Stimulated activated effector memory CD8-positive, alpha-beta T cell treated with anti-CD3 and anti-CD28 coated beads, Interleukin-12 subunit alpha, Interleukin-12 subunit beta, amount 100 ng/mL, for 72 hours (primary cell): Measurements from ENCODE around the gene SPPL2C.
"Not testable (repeated sequence)": the region's sequence is repeated elsewhere in the genome, so short reads cannot be mapped to it uniquely, and the experiment has no call there.

Source experiments
- ATAC-seq: fragments of 150-1000 bp; cut with Tn5 transposase; 2 replicates; pipeline ENCODE4 v1.10.0; 2021
- DNase-seq, 2 donors: peaks; one replicate each; pipeline ENCODE4 v3.0.0; 2021 to 2022; ENCODE audit warnings: low spot score in 2 of 2
- H3K27ac Mint-ChIP-seq: one replicate; pipeline ENCODE4 v1.8.0; 2022; ENCODE audit warnings: mild to moderate bottlenecking, mixed read lengths
- H3K36me3 Mint-ChIP-seq: one replicate; pipeline ENCODE4 v1.8.0; 2022; ENCODE audit warnings: mild to moderate bottlenecking, mixed read lengths
- H3K4me1 Mint-ChIP-seq: one replicate; pipeline ENCODE4 v1.8.0; 2022; ENCODE audit warnings: mixed read lengths
- H3K4me3 Mint-ChIP-seq: one replicate; pipeline ENCODE4 v1.8.0; 2022; ENCODE audit warnings: mild to moderate bottlenecking, mixed read lengths
- H3K9me3 Mint-ChIP-seq: one replicate; pipeline ENCODE4 v1.8.0; 2022; ENCODE audit warnings: mixed read lengths

The SPPL2C gene

DNA sequence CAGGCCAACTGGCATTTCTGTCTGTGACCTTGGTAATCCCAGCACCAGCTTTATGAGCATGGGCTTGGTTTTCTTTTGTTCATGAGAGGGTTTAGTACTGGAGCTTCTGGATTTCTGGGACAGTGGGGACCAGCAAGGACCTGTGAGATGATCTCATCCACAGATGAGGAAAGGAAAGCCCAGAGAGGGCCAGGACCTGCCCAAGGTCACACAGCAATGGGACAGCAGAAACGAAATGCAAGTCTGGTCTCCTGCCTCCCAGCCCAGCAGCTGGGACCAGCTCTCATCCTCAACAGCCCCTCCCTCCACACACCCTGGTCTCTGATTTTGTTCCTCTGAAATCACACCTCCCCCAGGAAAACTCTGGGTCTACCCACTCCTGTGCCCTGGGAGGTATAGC, 7.2 kb downstream of the SPPL2C start:
- ATAC-seq = no peak
- Mint-ChIP-seq H3K27ac (no peak overlapping the region), H3K4me1 (peaks cover 4% of the 10 kb centered on the region)

DNA sequence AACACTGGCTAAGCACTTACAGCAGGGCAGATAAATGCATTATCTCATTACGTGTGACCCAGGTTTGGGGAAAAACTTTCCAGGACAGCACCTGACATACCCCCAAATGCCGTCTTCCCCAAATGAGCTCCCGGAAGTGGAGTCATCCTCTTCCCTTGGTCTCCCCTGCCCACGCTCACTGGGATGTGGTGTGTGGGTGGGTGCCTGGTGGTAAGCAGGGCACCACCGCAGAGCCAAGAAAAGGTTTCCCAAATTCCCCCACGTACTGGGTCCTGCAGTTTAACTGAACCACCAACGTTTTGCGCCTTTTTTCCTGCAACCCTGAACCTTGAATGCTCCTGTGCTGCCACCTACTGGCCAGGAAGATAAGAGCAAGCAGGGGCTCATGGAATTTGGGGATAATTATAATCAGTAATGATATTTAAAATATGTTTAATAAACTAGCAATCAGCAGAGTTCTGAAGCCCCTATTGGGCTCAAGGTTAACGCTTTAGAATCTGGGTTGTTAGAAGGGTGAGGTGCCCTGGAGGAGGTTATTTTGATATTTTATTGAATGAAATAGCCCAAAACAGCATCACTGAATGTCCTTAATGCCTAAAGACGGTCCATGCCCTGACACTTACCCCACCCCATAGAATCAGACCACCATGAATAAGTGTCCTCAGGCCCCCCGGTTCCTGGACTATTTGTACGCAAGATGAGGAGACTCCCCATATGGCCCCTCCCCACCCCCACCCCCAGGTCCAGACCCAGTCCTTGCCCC, 8.0 kb downstream of the SPPL2C start:
- DNase-seq = peak; percentile 36 to 77
- H3K4me3 Mint-ChIP-seq = no peak overlapping the region
- no peaks in the 10 kb centered on the region for H3K9me3 Mint-ChIP-seq
- peaks cover 4% of the 10 kb centered on the region for H3K4me1 Mint-ChIP-seq
- H3K27ac Mint-ChIP-seq = no peak overlapping the region
- no peaks in the 10 kb centered on the region for H3K36me3 Mint-ChIP-seq
- peak; percentile 40 for ATAC-seq

More for the DNA sequence above, 7.2 kb downstream of the SPPL2C start:
- Mint-ChIP-seq H3K4me3 (no peak overlapping the region), H3K9me3 (no peaks in the 10 kb centered on the region), H3K36me3 (no peaks in the 10 kb centered on the region)
- DNase-seq = no peak

DNA sequence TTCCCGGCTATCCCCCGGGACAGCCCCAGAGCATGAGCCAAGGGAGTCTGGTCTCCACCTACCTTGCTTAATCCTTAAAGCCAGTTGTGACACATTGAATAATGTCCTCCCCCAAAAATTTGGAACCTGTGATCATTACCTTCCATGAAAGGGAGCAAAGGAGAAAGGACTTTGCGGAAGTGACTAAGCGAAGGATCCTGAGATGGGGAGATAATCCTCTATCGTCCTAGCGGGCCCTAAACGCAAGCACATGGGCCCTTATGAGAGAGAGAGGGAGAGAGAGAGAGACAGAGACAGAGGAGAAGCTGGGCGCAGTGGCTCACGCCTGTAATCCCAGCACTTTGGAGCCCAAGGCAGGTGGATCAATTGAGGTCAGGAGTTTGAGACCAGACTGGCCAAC, 9.5 kb downstream of the SPPL2C start:
- Mint-ChIP-seq H3K9me3 (no peaks in the 10 kb centered on the region), H3K36me3 (no peaks in the 10 kb centered on the region), H3K4me3 (no peak overlapping the region)

DNA sequence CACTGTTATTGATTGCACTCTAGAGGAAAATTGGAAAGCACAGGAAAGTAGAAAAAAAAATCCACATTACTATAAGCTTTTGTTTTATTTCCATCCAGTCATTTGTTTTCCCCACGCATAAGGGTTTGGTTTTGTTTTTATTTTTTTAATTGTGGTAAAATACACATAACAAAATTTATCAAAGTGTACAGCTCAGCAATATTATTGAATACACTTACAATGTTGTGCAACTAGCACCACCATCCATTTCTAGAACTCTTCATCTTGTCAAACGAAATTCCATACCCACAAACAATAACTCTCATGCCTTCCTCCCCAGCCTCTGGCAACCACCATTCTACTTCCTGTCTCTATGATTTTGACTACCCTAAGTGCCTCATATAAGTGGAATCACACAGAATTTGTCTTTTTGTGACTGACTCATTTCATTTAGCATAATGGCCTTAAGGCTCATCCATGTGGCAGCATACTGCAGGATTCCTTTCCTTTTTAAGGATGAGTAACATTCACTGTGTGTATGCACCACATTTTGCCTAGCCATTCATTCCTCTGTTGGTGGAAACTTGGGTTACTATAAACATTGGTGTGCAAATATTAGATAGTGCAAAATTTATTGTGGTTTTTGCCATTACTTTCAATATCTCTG, 11.1 kb downstream of the SPPL2C start:
- Mint-ChIP-seq H3K27ac (no peak overlapping the region), H3K4me1 (peaks cover 4% of the 10 kb centered on the region), H3K36me3 (no peaks in the 10 kb centered on the region), H3K4me3 (no peak overlapping the region), H3K9me3 (no peaks in the 10 kb centered on the region)
- ATAC-seq = no peak
- no peak for DNase-seq

More for the DNA sequence above, 9.5 kb downstream of the SPPL2C start:
- ATAC-seq (no peak), DNase-seq (no peak)
- peaks cover 4% of the 10 kb centered on the region for H3K4me1 Mint-ChIP-seq
- no peak overlapping the region for H3K27ac Mint-ChIP-seq

DNA sequence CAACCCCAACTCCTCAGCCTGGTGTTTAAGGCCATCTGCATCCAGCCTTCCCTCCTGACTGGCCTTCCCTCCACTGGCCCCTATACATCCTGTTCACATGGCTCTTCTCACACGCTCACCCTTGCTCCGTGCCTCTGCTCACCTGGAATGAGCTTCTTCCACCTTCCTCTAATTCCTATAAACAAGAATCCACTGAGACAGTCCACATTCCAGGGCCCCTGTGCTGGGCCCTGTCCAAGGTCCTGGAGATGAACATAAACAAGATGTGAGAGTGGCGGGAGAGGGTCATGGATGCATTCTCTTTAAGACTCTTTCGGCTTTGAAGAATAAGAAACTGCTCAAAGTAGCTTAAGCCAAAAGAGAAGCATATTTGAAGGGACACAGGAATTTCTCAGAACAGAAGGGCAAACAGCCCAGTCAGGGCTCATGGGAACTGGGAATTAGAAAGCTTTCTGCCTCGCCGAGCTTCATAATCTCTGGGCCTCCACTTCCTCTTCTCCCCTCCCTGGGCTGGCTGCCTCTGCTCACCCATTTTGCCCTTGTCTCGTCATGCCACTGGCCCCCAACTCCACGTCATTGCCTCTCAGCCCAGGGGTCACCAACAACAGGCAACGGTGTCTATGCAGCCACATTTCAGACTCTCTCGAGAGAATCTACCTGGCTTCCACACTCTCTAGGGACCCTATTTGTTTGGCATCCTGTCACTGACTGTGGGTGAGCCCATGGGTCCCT, 13.5 kb downstream of the SPPL2C start:
- DNase-seq = no peak
- no peak for ATAC-seq

DNA sequence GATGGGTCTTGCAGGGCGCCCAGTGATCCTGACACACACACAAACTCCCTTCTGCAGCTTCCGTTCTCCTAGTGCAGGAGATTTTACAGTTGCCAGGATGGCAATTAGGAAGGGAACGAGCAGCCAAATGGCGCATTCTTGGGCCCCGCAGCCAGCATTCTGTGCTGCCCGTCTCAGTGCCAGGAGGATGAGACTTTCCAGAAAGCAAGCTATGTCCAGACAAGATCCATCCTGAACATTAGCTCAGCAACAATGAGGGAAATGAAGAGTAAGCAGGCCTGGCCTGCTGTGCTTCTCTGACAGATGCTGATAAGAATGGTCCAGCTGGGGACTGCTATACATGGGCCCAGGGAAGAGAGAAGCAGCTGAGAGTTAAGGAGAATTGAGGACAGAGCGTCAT, 16.5 kb downstream of the SPPL2C start:
- DNase-seq (no peak), ATAC-seq (no peak)
- Mint-ChIP-seq H3K4me3 (no peak overlapping the region), H3K36me3 (no peaks in the 10 kb centered on the region), H3K4me1 (no peaks in the 10 kb centered on the region), H3K27ac (no peak overlapping the region), H3K9me3 (no peaks in the 10 kb centered on the region)

More for the DNA sequence above, 13.5 kb downstream of the SPPL2C start:
- H3K4me1 Mint-ChIP-seq = no peaks in the 10 kb centered on the region
- no peaks in the 10 kb centered on the region for H3K36me3 Mint-ChIP-seq
- H3K27ac Mint-ChIP-seq = no peak overlapping the region
- H3K4me3 Mint-ChIP-seq = no peak overlapping the region
- H3K9me3 Mint-ChIP-seq = no peaks in the 10 kb centered on the region

DNA sequence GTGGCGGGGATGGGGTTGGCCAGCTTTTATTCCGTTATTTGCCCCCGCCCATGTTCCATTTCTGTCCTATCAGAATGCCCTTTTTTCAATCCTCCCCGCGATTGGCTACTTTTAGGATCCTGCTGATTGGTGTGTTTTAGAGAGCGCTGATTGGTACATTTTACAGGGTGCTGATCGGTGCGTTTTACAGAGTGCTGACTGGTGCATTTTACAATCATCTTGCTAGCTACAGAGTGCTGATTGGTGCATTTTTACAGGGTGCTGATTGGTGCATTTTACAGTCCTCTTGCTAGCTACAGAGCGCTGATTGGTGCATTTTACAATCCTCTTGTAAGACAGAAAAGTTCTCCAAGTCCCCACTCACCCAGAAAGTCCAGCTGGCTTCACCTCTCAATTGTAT, 17.4 kb downstream of the SPPL2C start:
- not testable (repeated sequence) for H3K36me3 Mint-ChIP-seq, H3K4me1 Mint-ChIP-seq, H3K9me3 Mint-ChIP-seq, ATAC-seq, H3K27ac Mint-ChIP-seq, DNase-seq, H3K4me3 Mint-ChIP-seq

DNA sequence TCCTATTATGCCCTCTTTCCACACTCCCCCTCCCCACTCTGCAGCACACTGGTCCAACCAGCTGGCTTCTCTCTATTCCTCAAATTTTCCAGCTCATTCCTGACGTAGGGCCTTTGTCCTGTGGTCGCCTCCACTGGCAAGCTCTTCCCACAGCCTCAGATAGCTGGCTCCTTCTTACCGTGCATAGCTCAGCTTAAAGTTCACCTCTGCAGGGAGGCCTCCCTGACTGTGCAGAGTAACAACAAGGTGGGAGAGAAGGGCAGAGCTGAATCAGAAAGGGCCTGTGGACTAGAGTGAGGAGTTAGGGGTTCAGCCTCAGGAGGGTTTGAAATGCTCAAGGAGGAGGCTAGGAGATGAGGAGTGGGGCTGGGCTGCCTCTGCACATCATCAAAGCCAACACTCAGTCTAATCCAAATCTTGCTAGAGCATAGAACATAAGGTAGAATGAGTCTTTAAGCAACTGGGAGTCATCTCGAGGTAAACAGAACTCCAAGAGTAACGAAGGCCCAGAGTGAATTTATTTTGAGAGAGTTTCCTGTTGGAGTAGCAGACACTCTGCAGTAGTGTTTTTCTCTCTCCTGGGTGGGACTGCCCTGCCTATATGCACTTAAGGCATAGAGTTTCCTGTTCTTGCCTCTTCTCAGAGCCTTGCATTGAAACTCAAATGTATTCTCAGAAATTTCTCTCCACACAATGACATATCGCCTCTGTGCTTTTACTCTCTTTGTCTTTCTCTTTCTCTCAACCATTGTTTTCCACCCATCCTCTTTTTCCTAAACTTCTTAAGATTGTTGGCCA, 19.4 kb downstream of the SPPL2C start:
- no peak overlapping the region for H3K27ac Mint-ChIP-seq
- no peaks in the 10 kb centered on the region for H3K36me3 Mint-ChIP-seq
- DNase-seq (no peak), ATAC-seq (no peak)
- no peak overlapping the region for H3K4me3 Mint-ChIP-seq
- H3K4me1 Mint-ChIP-seq = peaks cover 6% of the 10 kb centered on the region
- no peaks in the 10 kb centered on the region for H3K9me3 Mint-ChIP-seq

DNA sequence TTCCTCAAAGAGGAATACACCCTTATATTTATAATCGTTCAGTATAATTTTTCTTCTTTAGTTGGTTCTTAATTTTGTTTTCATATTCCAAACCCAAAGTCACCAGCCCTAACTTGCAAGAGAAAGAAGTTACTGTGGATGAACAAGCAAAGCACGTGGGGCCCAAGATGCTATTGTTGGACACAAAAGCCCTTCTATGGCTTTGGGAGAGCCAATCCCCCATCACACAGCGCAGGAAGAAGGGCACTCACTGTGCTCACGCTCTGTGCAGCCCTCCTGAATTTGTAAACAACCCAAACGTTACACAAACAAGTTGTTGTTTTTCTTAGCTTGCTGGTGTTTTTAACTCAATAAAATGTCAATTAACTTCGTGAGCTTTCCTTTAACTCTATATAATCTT, 22.5 kb downstream of the SPPL2C start:
- no peak for DNase-seq
- H3K4me1 Mint-ChIP-seq = peaks cover 19% of the 10 kb centered on the region
- no peak overlapping the region for H3K27ac Mint-ChIP-seq
- ATAC-seq = no peak
- no peak overlapping the region for H3K4me3 Mint-ChIP-seq
- H3K9me3 Mint-ChIP-seq = no peaks in the 10 kb centered on the region
- no peaks in the 10 kb centered on the region for H3K36me3 Mint-ChIP-seq

DNA sequence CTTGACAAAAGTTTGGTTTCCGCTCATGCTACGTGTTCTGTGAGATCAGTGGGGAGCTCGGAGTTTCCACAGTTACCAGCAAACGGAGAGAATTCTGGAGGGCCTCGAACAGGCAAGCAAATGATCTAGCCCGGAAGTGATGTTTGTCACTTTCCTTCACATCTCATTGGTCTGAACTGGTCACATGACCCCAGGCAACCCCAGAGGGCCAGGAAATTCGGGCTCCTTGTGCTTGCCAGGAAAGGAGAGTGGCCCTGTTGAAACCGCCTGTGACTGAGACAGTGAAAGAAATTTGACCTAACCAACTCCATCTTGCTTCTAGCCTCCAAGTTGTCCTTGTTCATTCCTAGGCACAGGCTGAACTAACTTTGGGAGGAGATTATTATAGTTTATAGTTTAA, 23.0 kb downstream of the SPPL2C start:
- H3K36me3 Mint-ChIP-seq = no peaks in the 10 kb centered on the region
- H3K9me3 Mint-ChIP-seq = no peaks in the 10 kb centered on the region
- no peak for ATAC-seq
- no peak overlapping the region for H3K27ac Mint-ChIP-seq
- peaks cover 19% of the 10 kb centered on the region for H3K4me1 Mint-ChIP-seq
- no peak overlapping the region for H3K4me3 Mint-ChIP-seq
- no peak for DNase-seq

DNA sequence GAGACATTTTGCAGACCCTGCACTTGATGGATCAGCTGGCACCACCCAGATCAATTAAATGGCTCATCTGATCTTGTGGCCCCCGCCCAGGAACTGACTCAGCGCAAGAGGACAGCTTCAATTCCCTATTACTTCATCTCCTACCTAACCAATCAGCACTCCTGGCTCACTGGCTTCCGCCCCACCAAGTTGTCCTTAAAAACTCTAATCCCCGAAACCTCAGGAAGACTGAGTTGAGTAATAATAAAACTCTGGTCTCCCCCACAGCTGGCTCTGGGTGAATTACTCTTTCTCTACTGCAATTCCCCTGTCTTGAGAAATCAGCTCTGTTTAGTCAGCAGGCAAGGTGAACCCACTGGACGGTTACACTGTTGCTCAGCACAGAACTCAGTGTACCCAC, 23.6 kb downstream of the SPPL2C start:
- Mint-ChIP-seq H3K27ac (no peak overlapping the region), H3K9me3 (no peaks in the 10 kb centered on the region), H3K4me1 (peaks cover 21% of the 10 kb centered on the region), H3K36me3 (no peaks in the 10 kb centered on the region), H3K4me3 (no peak overlapping the region)
- ATAC-seq (no peak), DNase-seq (no peak)

DNA sequence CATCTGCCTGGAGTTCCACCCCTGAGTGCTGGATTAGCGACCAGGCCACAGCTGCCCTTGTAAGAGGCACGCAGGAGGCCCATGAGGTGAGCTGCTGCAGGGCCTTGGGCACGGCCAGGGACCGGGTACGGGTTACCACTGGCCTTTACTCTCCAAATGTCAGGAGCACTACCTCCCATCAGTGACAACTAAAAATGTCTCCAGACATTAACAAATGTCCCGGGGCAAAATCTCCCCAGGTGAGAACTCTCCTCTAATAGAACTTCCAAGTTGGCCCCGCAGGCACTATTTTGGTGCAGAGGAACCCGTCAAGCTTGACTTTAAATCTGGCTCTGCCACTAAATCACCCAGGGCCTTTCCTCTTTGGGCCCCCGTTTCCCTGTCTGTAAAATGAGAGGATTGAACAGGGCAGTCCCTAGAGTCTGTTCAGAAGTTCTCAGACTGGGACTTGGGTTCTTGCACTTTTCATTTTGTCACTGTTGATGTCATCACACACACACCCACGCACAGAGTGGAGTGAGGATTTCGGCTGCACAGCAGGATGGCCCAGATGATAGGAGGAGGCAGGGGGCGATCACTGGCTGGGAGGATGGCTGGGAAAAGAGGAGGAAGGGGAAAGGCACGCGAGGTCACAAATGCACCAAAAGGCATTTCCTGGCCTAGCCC, 25.1 kb downstream of the SPPL2C start:
- H3K4me1 Mint-ChIP-seq = peaks cover 28% of the 10 kb centered on the region
- no peak for DNase-seq
- H3K36me3 Mint-ChIP-seq = no peaks in the 10 kb centered on the region
- ATAC-seq = no peak
- no peak overlapping the region for H3K27ac Mint-ChIP-seq
- H3K4me3 Mint-ChIP-seq = no peak overlapping the region
- no peaks in the 10 kb centered on the region for H3K9me3 Mint-ChIP-seq

DNA sequence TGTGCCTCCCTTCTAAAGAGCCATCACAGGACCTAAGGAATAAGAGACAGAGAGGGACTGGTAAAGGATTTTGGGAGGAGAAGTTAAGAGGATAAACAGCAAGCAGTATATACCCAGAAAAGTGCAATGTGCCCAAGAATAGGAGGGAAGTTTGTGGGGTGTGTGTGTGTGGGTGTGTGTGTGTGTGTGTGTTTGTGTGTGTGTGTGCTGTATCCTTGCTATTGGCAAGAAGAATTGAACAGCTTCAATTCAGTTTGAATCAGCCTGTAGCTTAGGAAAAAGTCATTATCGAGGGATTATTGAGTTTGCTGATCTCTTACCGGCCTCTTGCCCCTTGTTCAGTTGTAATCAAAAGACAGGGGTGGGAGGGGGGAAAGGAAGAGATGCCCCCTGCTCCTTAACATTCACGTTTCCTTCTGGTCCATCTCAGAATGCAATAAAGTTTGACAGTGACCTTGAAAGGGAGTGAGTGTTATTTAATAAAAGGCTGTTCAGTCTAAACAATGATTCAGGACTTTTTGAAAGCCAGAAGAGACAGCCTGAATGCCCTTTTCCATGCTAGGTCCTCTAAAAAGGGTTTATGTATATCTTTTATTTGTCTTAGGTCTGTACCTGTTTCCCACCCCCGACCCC, 25.8 kb downstream of the SPPL2C start:
- H3K4me1 Mint-ChIP-seq = peaks cover 28% of the 10 kb centered on the region
- H3K9me3 Mint-ChIP-seq = no peaks in the 10 kb centered on the region
- no peak for DNase-seq
- no peak overlapping the region for H3K4me3 Mint-ChIP-seq
- H3K36me3 Mint-ChIP-seq = no peaks in the 10 kb centered on the region
- ATAC-seq = no peak
- no peak overlapping the region for H3K27ac Mint-ChIP-seq

DNA sequence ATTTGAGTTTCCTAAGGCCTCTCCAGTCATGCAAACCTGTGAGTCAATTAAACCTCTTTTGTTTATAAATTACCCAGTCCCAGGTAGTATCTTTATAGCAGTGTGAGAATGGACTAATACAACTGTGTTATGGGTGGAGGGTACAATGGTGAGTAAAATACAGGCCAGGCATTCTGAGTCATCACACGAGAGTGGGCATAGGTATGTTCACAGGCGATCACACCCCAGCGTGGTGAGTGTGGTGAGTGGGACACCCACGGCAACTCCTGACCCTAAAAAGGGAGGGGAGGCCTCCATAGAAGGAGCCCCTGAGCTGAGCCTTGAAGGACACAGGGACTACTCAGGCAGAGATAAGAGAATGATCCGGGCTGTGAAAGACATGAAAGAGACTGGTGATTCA, 27.0 kb downstream of the SPPL2C start:
- ATAC-seq = peak; percentile 70
- DNase-seq = no peak
- Mint-ChIP-seq H3K9me3 (no peaks in the 10 kb centered on the region), H3K4me3 (no peak overlapping the region), H3K27ac (no peak overlapping the region), H3K4me1 (peaks cover 28% of the 10 kb centered on the region), H3K36me3 (no peaks in the 10 kb centered on the region)
